ENCODE measurements around the gene NOC3L.
A peak's percentile ranks its signal among the peaks of the same experiment; 100 is the strongest.

The NOC3L gene

GRCh38 chr10:94307046-94307615 lies 55.6 kb downstream of the NOC3L start:
- FAIRE-seq, result no peak

GRCh38 chr10:94303929-94304328 lies 58.8 kb downstream of the NOC3L start:
- FAIRE-seq (no peak), DNase-seq (ENCODE audit: insufficient read length, low spot score) (no peak)

More at GRCh38 chr10:94307046-94307615, 55.6 kb downstream of the NOC3L start:
- no peak for DNase-seq (ENCODE audit: insufficient read length, low spot score)

GRCh38 chr10:94300042-94300441 lies 62.7 kb downstream of the NOC3L start:
- FAIRE-seq (no peak), DNase-seq (ENCODE audit: insufficient read length, low spot score) (no peak)

GRCh38 chr10:94299417-94299816 lies 63.3 kb downstream of the NOC3L start:
- DNase-seq (ENCODE audit: insufficient read length, low spot score) (peak; percentile 64), FAIRE-seq (peak; percentile 95)

- FAIRE-seq (no peak), DNase-seq (ENCODE audit: insufficient read length, low spot score) (no peak)
Observed at GRCh38 chr10:94294168-94294567, 68.6 kb downstream of the NOC3L start.

- no peak for FAIRE-seq
- DNase-seq (ENCODE audit: insufficient read length, low spot score), result no peak
Observed at GRCh38 chr10:94293354-94293753, 69.4 kb downstream of the NOC3L start.

- no peak for DNase-seq (ENCODE audit: insufficient read length, low spot score)
- peak; percentile 69 for FAIRE-seq
Observed at GRCh38 chr10:94292434-94293090, 70.2 kb downstream of the NOC3L start.

GRCh38 chr10:94288361-94289101 lies 74.2 kb downstream of the NOC3L start:
- FAIRE-seq (no peak), DNase-seq (ENCODE audit: insufficient read length, low spot score) (no peak)

GRCh38 chr10:94287336-94287735 lies 75.4 kb downstream of the NOC3L start:
- no peak for DNase-seq (ENCODE audit: insufficient read length, low spot score)
- no peak for FAIRE-seq

GRCh38 chr10:94286901-94287300 lies 75.8 kb downstream of the NOC3L start:
- FAIRE-seq, result no peak
- DNase-seq (ENCODE audit: insufficient read length, low spot score), result no peak

- FAIRE-seq (peak; percentile 23), DNase-seq (ENCODE audit: insufficient read length, low spot score) (no peak)
Observed at GRCh38 chr10:94285271-94285670, 77.5 kb downstream of the NOC3L start.
